Vagina (tissue), 2 donors: Measurements from ENCODE around the gene PEX11B.

ENCODE experiments used
- CTCF ChIP-seq, 3 experiments: fragments of 450-650 bp in 2 of 3; fragments of 200-600 bp in 1 of 3; sonication (generic) in 1 of 3; IDR thresholded peaks; one replicate each; pipeline ENCODE4 v1.5.1; 2017 to 2019; ENCODE audit warnings: antibody characterized with exemption in 3 of 3, mild to moderate bottlenecking in 2 of 3, moderate library complexity in 2 of 3
- POLR2A ChIP-seq, 2 donors: fragments of 450-650 bp; IDR thresholded peaks; one replicate each; pipeline ENCODE4 v1.6.1; 2017; ENCODE audit warnings: antibody characterized with exemption in 2 of 2, mild to moderate bottlenecking in 2 of 2, moderate library complexity in 2 of 2
- POLR2AphosphoS5 ChIP-seq, 2 donors: sonication (generic); formaldehyde crosslinking; IDR thresholded peaks; one replicate each; pipeline ENCODE4 v1.9.0; 2017; ENCODE audit warnings: antibody characterized with exemption in 2 of 2, mild to moderate bottlenecking in 2 of 2, low read depth in 1 of 2; ENCODE audit not compliant: insufficient read depth in 1 of 2

GRCh38 chr1:145936247-145936646, 17.7 kb upstream of the PEX11B start:
- TF ChIP-seq CTCF (IDR thresholded peaks at IDR 0.05) (no peak), POLR2A (IDR thresholded peaks at IDR 0.05) (no peak), POLR2AphosphoS5 (IDR thresholded peaks at IDR 0.05; ENCODE audit: insufficient read depth in 1 of 2, low read depth in 1 of 2) (no peak)
